Measurements from ENCODE around the gene CR2. TPM values are rescaled to one million over a fixed set of nuclear protein-coding genes. Genes with fewer than 3 reads are reported as not detected.

The CR2 gene
- total RNA-seq, 3 donors from 2014 or later: 0.10 to 0.38 TPM; not detected in 1

- ATAC-seq: peak; percentile 67
- Histone ChIP-seq H3K4me3 (no peak overlapping the region), H3K36me3 (ENCODE audit: low read depth) (no peaks in the 10 kb centered on the region), H3K9me3 (no peaks in the 10 kb centered on the region), H3K4me1 (ENCODE audit: low read depth) (no peaks in the 10 kb centered on the region)
- peak in 1 of 3 donors; percentile 11 for DNase-seq
- intact Hi-C loops (cut with DNase I, micrococcal nuclease): no loop called here
- TF ChIP-seq CTCF (IDR thresholded peaks at IDR 0.05): no peak
Observed at GRCh38 chr1:207414606-207415108, 39.5 kb upstream of the CR2 start.

GRCh38 chr1:207417076-207417475 is 37.1 kb upstream of the CR2 start:
- Histone ChIP-seq H3K4me1 (ENCODE audit: low read depth) (no peaks in the 10 kb centered on the region), H3K9me3 (no peaks in the 10 kb centered on the region), H3K4me3 (no peak overlapping the region), H3K36me3 (ENCODE audit: low read depth) (no peaks in the 10 kb centered on the region)
- no peak for DNase-seq
- TF ChIP-seq CTCF (IDR thresholded peaks at IDR 0.05): no peak
- intact Hi-C loops (cut with DNase I, micrococcal nuclease): no loop called here
- no peak for ATAC-seq

DNA sequence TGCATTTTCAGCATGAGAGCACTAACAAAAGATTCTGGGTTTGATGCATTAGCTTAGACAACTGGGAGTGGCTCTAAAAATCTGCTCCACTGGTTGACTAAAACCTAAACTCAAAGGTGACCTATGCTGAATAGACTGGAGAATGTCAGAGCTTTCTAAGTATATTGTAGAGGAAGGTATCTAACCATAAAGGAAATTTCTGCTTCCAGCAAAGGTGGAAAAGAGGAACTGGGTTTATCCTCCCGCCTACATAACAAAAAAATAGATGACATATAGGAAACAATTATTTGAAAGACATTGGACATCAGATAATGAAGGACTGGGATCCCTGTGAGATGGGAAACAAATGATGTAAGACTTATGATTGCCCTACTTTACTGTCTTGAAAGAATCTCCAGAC is 35.8 kb upstream of the CR2 start:
- ATAC-seq: no peak
- intact Hi-C loops (cut with DNase I, micrococcal nuclease): no loop called here

GRCh38 chr1:207420109-207420508 is 34.0 kb upstream of the CR2 start:
- Histone ChIP-seq H3K9me3 (no peaks in the 10 kb centered on the region), H3K4me3 (no peak overlapping the region), H3K36me3 (ENCODE audit: low read depth) (no peaks in the 10 kb centered on the region), H3K4me1 (ENCODE audit: low read depth) (peaks cover 4% of the 10 kb centered on the region)
- DNase-seq (no peak), ATAC-seq (no peak)
- no peak for TF ChIP-seq CTCF (IDR thresholded peaks at IDR 0.05)
- intact Hi-C loops (cut with DNase I, micrococcal nuclease): no loop called here

More for the DNA sequence above, 35.8 kb upstream of the CR2 start:
- no peak overlapping the region for H3K4me3 ChIP-seq
- DNase-seq: no peak
- H3K4me1 ChIP-seq (ENCODE audit: low read depth): no peaks in the 10 kb centered on the region
- H3K36me3 ChIP-seq (ENCODE audit: low read depth): no peaks in the 10 kb centered on the region
- no peak for TF ChIP-seq CTCF (IDR thresholded peaks at IDR 0.05)
- no peaks in the 10 kb centered on the region for H3K9me3 ChIP-seq

GRCh38 chr1:207421078-207421477 is 33.0 kb upstream of the CR2 start:
- no peak overlapping the region for H3K4me3 ChIP-seq
- no peaks in the 10 kb centered on the region for H3K36me3 ChIP-seq (ENCODE audit: low read depth)
- TF ChIP-seq CTCF (IDR thresholded peaks at IDR 0.05): no peak
- H3K9me3 ChIP-seq: no peaks in the 10 kb centered on the region
- ATAC-seq (no peak), DNase-seq (no peak)
- H3K4me1 ChIP-seq (ENCODE audit: low read depth): peaks cover 4% of the 10 kb centered on the region
- intact Hi-C loops (cut with DNase I, micrococcal nuclease): no loop called here

Measured in mucosa of descending colon (tissue), 3 donors.